SK-N-SH (cell line): ENCODE measurements around the gene CCDC91. TPM values are rescaled to one million over a fixed set of nuclear protein-coding genes. Genes with fewer than 3 reads are reported as not detected.

ENCODE experiments used
- CTCF ChIA-PET: fragments of 300-600, 350-600 bp; formaldehyde crosslinking; extraction: SDS; loops from one replicate; lab custom pipeline; 2021; lab: Yijun Ruan, JAX
- POLR2A ChIA-PET: fragments of 350-600 bp; sonication (Branson Sonifier 250); formaldehyde crosslinking; extraction: SDS; loops from one replicate; lab custom pipeline; 2020; ENCODE audit warnings: antibody characterized with exemption, inconsistent platforms; lab: Yijun Ruan, JAX
- DNase-seq: peaks from one replicate; pipeline ENCODE4 v3.0.0; 2012
- H2AFZ ChIP-seq: fragments of 200-600 bp; sonication (generic); 2 replicates; pipeline ENCODE4 v1.8.1; 2016; ENCODE audit warnings: antibody characterized with exemption, mild to moderate bottlenecking, low read depth
- H3F3A ChIP-seq: fragments of 200-600 bp; sonication (generic); replicated peaks from 2 replicates; pipeline ENCODE3; 2016; ENCODE audit warnings: antibody characterized with exemption, mild to moderate bottlenecking; ENCODE audit not compliant: insufficient read depth
- H3K27ac ChIP-seq, 2 experiments: fragments of 200-500 bp in 1 of 2; fragments of 200-600 bp in 1 of 2; sonication (Bioruptor generic) in 1 of 2; sonication (generic), shearing (Covaris generic) in 1 of 2; 2 replicates each; pipeline versions ENCODE4 v1.5.1 to v1.6.1; 2014 to 2016; ENCODE audit warnings: low read depth in 2 of 2, inconsistent platforms in 1 of 2, low read length in 1 of 2, mild to moderate bottlenecking in 1 of 2, mixed read lengths in 1 of 2
- H3K27me3 ChIP-seq: fragments of 200-600 bp; sonication (generic), shearing (Covaris generic); 2 replicates; pipeline ENCODE4 v1.6.1; 2016; ENCODE audit warnings: mixed run types; ENCODE audit not compliant: insufficient read depth
- H3K36me3 ChIP-seq, 2 experiments: fragments of 200-500 bp in 1 of 2; fragments of 200-600 bp in 1 of 2; sonication (Bioruptor generic) in 1 of 2; sonication (generic) in 1 of 2; replicated peaks in 1 of 2; 2 replicates each; pipeline versions ENCODE3 to v1.5.1; 2014 to 2016; ENCODE audit warnings: low read length in 1 of 2, mild to moderate bottlenecking in 1 of 2; ENCODE audit not compliant: insufficient read depth in 2 of 2, control insufficient read depth in 1 of 2
- H3K4me1 ChIP-seq, 2 experiments: fragments of 200-500 bp in 1 of 2; fragments of 200-600 bp in 1 of 2; sonication (Bioruptor generic) in 1 of 2; sonication (generic), shearing (Covaris generic) in 1 of 2; 2 replicates each; pipeline versions ENCODE4 v1.5.1 to v1.6.1; 2014 to 2016; ENCODE audit warnings: low read depth in 1 of 2, low read length in 1 of 2, mixed run types in 1 of 2; ENCODE audit not compliant: insufficient read depth in 2 of 2, control insufficient read depth in 1 of 2
- H3K4me2 ChIP-seq: fragments of 200-600 bp; sonication (generic), shearing (Covaris generic); 2 replicates; pipeline ENCODE4 v1.6.1; 2017; ENCODE audit warnings: mixed run types
- H3K4me3 ChIP-seq, 2 experiments: fragments of 200-500 bp in 1 of 2; fragments of 200-600 bp in 1 of 2; sonication (Bioruptor generic) in 1 of 2; sonication (generic), shearing (Covaris generic) in 1 of 2; 2 replicates each; pipeline versions ENCODE4 v1.5.1 to v1.8.1; 2014 to 2016; ENCODE audit warnings: low read depth in 2 of 2, inconsistent platforms in 1 of 2, low read length in 1 of 2, mild to moderate bottlenecking in 1 of 2, mixed read lengths in 1 of 2, moderate library complexity in 1 of 2
- H3K79me2 ChIP-seq: fragments of 200-600 bp; sonication (generic); 2 replicates; pipeline ENCODE4 v1.8.1; 2017; ENCODE audit warnings: mild to moderate bottlenecking; ENCODE audit not compliant: insufficient read depth
- H3K9ac ChIP-seq: fragments of 200-600 bp; sonication (generic); 2 replicates; pipeline ENCODE4 v1.6.1; 2017; ENCODE audit warnings: mixed run types
- H3K9me2 ChIP-seq: fragments of 200-600 bp; sonication (generic); 2 replicates; pipeline ENCODE4 v1.6.1; 2017; ENCODE audit warnings: mixed run types
- H3K9me3 ChIP-seq: fragments of 200-600 bp; sonication (generic); 2 replicates; pipeline ENCODE4 v1.6.1; 2017; ENCODE audit warnings: mixed run types, mild to moderate bottlenecking, moderate library complexity
- H4K20me1 ChIP-seq: fragments of 200-600 bp; sonication (generic); 2 replicates; pipeline ENCODE4 v1.6.1; 2017; ENCODE audit warnings: mild to moderate bottlenecking, mixed run types; ENCODE audit not compliant: insufficient read depth
- CHD2 ChIP-seq: fragments of 150-350 bp; IDR thresholded peaks from 2 replicates; pipeline ENCODE4 v1.6.1; 2018; ENCODE audit warnings: low read length; ENCODE audit not compliant: partially characterized antibody
- CTCF ChIP-seq: fragments of 200-600 bp; sonication (generic); IDR thresholded peaks from 2 replicates; pipeline ENCODE4 v1.6.1; 2017; ENCODE audit warnings: antibody characterized with exemption, mild to moderate bottlenecking, moderate library complexity
- FOSL2 ChIP-seq: IDR thresholded peaks from 2 replicates; pipeline ENCODE4 v1.4.0; 2012; ENCODE audit warnings: low read depth, mild to moderate bottlenecking, moderate library complexity, borderline replicate concordance
- FOXM1 ChIP-seq: IDR thresholded peaks from 2 replicates; pipeline ENCODE4 v1.4.0; 2012; ENCODE audit warnings: low read depth, mild to moderate bottlenecking
- GABPA ChIP-seq: IDR thresholded peaks from 2 replicates; pipeline ENCODE4 v1.4.0; 2012; ENCODE audit warnings: low read depth, mild to moderate bottlenecking
- GATA2 ChIP-seq: sonication (generic); formaldehyde crosslinking; IDR thresholded peaks from 2 replicates; pipeline ENCODE4 v1.5.0; 2020; ENCODE audit warnings: mild to moderate bottlenecking, missing genetic modification reagents
- IRF3 ChIP-seq: fragments of 150-350 bp; IDR thresholded peaks from 2 replicates; pipeline ENCODE4 v1.6.1; 2016; ENCODE audit warnings: mild to moderate bottlenecking, low read depth, low read length
- MAX ChIP-seq: IDR thresholded peaks from 2 replicates; pipeline ENCODE4 v1.4.0; 2012; ENCODE audit warnings: low read depth
- RAD21 ChIP-seq: IDR thresholded peaks from 2 replicates; pipeline ENCODE4 v1.6.1; 2012; ENCODE audit warnings: mild to moderate bottlenecking, low read length
- RCOR1 ChIP-seq: fragments of 150-350 bp; IDR thresholded peaks from 2 replicates; pipeline ENCODE4 v1.6.1; 2017; ENCODE audit warnings: antibody characterized with exemption, low read length
- REST ChIP-seq: IDR thresholded peaks from 2 replicates; pipeline ENCODE4 v1.6.1; 2012; ENCODE audit warnings: mild to moderate bottlenecking, low read depth, low read length, moderate library complexity
- RFX5 ChIP-seq: IDR thresholded peaks from 2 replicates; pipeline ENCODE4 v1.6.1; 2012; ENCODE audit warnings: mild to moderate bottlenecking, improper control_type of control experiment, low read length
- USF2 ChIP-seq: fragments of 150-350 bp; IDR thresholded peaks from 2 replicates; pipeline ENCODE4 v1.6.1; 2017; ENCODE audit warnings: antibody characterized with exemption, low read length, low read depth, borderline replicate concordance
- ZBTB33 ChIP-seq: IDR thresholded peaks from 2 replicates; pipeline ENCODE4 v1.4.0; 2012; ENCODE audit warnings: low read depth, borderline replicate concordance
- WGBS: methylation state at CpG from one replicate; pipeline ENCODE4 v1.1.6; 2017; ENCODE audit warnings: low lambda C conversion rate; 5-methylcytosine and 5-hydroxymethylcytosine counted together
- polyA plus RNA-seq, 3 experiments: library from polyadenylated mRNA; depleted of rRNA; stranded (reverse); fragments of >200 nt; gene quantifications; 2 replicates each; pipeline ENCODE4 v1.2.3, GENCODE V29; 2012

Gene CCDC91
- polyA plus RNA-seq, 1 of the 3 experiments (the other 2 are of a cell fraction) = 13.0 TPM

- peaks cover 2% of the 10 kb centered on the region for H3F3A ChIP-seq
- H3K27me3 ChIP-seq = no peaks in the 10 kb centered on the region
- WGBS = 99% methylated on average over 3 of the region's 3 CpGs
- no peak overlapping the region for H3K9ac ChIP-seq
- no peak for DNase-seq
- no peak overlapping the region for H2AFZ ChIP-seq
- H3K4me1 ChIP-seq = no peaks in the 10 kb centered on the region
- ChIA-PET CTCF (interaction anchor here (1.2 kb wide), 1 partner anchor 32 kb away, joined by 3 read pairs; no protein-coding TSS in a partner anchor), POLR2A (no interaction called here)
- no peak overlapping the region for H3K4me3 ChIP-seq
- no peak overlapping the region for H3K4me2 ChIP-seq
- no peaks in the 10 kb centered on the region for H4K20me1 ChIP-seq
- TF ChIP-seq CTCF (no peak), CHD2 (no peak), GABPA (no peak), FOSL2 (no peak), RCOR1 (no peak), MAX (no peak), USF2 (no peak), GATA2 (CRISPR knock-in tag) (no peak), FOXM1 (no peak)
- no peaks in the 10 kb centered on the region for H3K9me2 ChIP-seq
- no peaks in the 10 kb centered on the region for H3K9me3 ChIP-seq
- no peak overlapping the region for H3K27ac ChIP-seq
- no peaks in the 10 kb centered on the region for H3K79me2 ChIP-seq
- no peaks in the 10 kb centered on the region for H3K36me3 ChIP-seq
Measured at GRCh38 chr12:28427046-28427445, 236.8 kb downstream of the CCDC91 start.

- Histone ChIP-seq H3K79me2 (no peaks in the 10 kb centered on the region), H3K4me2 (no peak overlapping the region), H3K9me3 (no peaks in the 10 kb centered on the region), H3K9ac (no peak overlapping the region), H3K4me1 (no peaks in the 10 kb centered on the region; a peak in 1 of 4 replicates), H3F3A (peaks cover 4% of the 10 kb centered on the region), H3K27ac (no peak overlapping the region), H3K27me3 (no peaks in the 10 kb centered on the region), H3K4me3 (no peak overlapping the region), H4K20me1 (no peaks in the 10 kb centered on the region), H3K9me2 (no peaks in the 10 kb centered on the region), H3K36me3 (peaks cover 0 to 5% of the 10 kb centered on the region in 2 experiments), H2AFZ (no peak overlapping the region)
- TF ChIP-seq REST (no peak), RAD21 (no peak), ZBTB33 (no peak), GATA2 (CRISPR knock-in tag) (no peak), RFX5 (no peak), FOXM1 (no peak), GABPA (no peak), CHD2 (no peak), IRF3 (no peak)
- no peak for DNase-seq
- 95% methylated on average over 3 of the region's 3 CpGs for WGBS
- ChIA-PET POLR2A (no interaction called here), CTCF (no interaction called here)
Measured at GRCh38 chr12:28440081-28440608, 249.9 kb downstream of the CCDC91 start.
